Upper lobe of right lung (tissue), 1 donor: ENCODE measurements around the gene NFAM1. TPM values are rescaled to one million over a fixed set of nuclear protein-coding genes. Genes with fewer than 3 reads are reported as not detected.

ENCODE experiments used
- ATAC-seq: fragments of 200-7000 bp; cut with Tn5 transposase; one replicate; pipeline ENCODE4 v1.9.1; 2020; ENCODE audit warnings: mild to moderate bottlenecking, moderate library complexity
- DNase-seq: peaks from one replicate; pipeline ENCODE4 v3.0.0-alpha.2; 2020
- H3K27ac ChIP-seq: fragments of 200-600 bp; one replicate; pipeline ENCODE4 v1.8.0; 2022
- H3K27me3 ChIP-seq: fragments of 200-600 bp; one replicate; pipeline ENCODE4 v1.8.0; 2022; ENCODE audit warnings: mild to moderate bottlenecking
- H3K36me3 ChIP-seq: fragments of 200-600 bp; one replicate; pipeline ENCODE4 v1.8.0; 2022
- H3K4me1 ChIP-seq: fragments of 200-600 bp; one replicate; pipeline ENCODE4 v1.8.0; 2022
- H3K4me3 ChIP-seq: fragments of 200-600 bp; one replicate; pipeline ENCODE4 v1.8.0; 2022; ENCODE audit warnings: mild to moderate bottlenecking
- H3K9me3 ChIP-seq: fragments of 200-600 bp; one replicate; pipeline ENCODE4 v1.8.0; 2022
- intact Hi-C: fragments of 100-400 bp; cut with DNase I; formaldehyde crosslinking; loops from one replicate; pipeline ENCODE4 v1.11.0; 2022
- total RNA-seq: library from RNA; stranded (reverse); fragmentation: NEBNext Ultra II Directional; extraction: Animal tissue kit (Norgen Biotek cat#: 25700); gene quantifications from one replicate; pipeline ENCODE4 v1.2.1, GENCODE V29; 2021
- TF ChIP-seq, protein P1 (sequence below): fragments of 200-600 bp; IDR thresholded peaks from one replicate; pipeline ENCODE4 v1.8.0; 2022; ENCODE audit warnings: antibody characterized with exemption
- donor health status: DM: no; HTN: yes; CAD: no; lungs with severe emphysema.

Gene NFAM1
- total RNA-seq, 1 donor from 2014 or later, result 12.6 TPM

- no peak for ATAC-seq
- DNase-seq, result no peak
- H3K36me3 ChIP-seq, result no peaks in the 10 kb centered on the region
- no peaks in the 10 kb centered on the region for H3K9me3 ChIP-seq
- TF ChIP-seq, protein P1, sequence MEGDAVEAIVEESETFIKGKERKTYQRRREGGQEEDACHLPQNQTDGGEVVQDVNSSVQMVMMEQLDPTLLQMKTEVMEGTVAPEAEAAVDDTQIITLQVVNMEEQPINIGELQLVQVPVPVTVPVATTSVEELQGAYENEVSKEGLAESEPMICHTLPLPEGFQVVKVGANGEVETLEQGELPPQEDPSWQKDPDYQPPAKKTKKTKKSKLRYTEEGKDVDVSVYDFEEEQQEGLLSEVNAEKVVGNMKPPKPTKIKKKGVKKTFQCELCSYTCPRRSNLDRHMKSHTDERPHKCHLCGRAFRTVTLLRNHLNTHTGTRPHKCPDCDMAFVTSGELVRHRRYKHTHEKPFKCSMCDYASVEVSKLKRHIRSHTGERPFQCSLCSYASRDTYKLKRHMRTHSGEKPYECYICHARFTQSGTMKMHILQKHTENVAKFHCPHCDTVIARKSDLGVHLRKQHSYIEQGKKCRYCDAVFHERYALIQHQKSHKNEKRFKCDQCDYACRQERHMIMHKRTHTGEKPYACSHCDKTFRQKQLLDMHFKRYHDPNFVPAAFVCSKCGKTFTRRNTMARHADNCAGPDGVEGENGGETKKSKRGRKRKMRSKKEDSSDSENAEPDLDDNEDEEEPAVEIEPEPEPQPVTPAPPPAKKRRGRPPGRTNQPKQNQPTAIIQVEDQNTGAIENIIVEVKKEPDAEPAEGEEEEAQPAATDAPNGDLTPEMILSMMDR, result no peak
- intact Hi-C loops, result no loop called here
- H3K4me1 ChIP-seq, result peaks cover 8% of the 10 kb centered on the region
- no peaks in the 10 kb centered on the region for H3K27me3 ChIP-seq
- H3K27ac ChIP-seq, result no peak overlapping the region
- H3K4me3 ChIP-seq, result no peak overlapping the region
These were observed 30.5 kb downstream of the NFAM1 start for GRCh38 chr22:42401535-42402334.

GRCh38 chr22:42400811-42401534 is 31.2 kb downstream of the NFAM1 start:
- no peaks in the 10 kb centered on the region for H3K9me3 ChIP-seq
- no peaks in the 10 kb centered on the region for H3K36me3 ChIP-seq
- H3K27ac ChIP-seq, result no peak overlapping the region
- H3K4me3 ChIP-seq, result no peak overlapping the region
- TF ChIP-seq, protein P1, result no peak
- DNase-seq, result no peak
- intact Hi-C loops, result no loop called here
- H3K27me3 ChIP-seq, result no peaks in the 10 kb centered on the region
- peaks cover 8% of the 10 kb centered on the region for H3K4me1 ChIP-seq
- ATAC-seq, result no peak

DNA sequence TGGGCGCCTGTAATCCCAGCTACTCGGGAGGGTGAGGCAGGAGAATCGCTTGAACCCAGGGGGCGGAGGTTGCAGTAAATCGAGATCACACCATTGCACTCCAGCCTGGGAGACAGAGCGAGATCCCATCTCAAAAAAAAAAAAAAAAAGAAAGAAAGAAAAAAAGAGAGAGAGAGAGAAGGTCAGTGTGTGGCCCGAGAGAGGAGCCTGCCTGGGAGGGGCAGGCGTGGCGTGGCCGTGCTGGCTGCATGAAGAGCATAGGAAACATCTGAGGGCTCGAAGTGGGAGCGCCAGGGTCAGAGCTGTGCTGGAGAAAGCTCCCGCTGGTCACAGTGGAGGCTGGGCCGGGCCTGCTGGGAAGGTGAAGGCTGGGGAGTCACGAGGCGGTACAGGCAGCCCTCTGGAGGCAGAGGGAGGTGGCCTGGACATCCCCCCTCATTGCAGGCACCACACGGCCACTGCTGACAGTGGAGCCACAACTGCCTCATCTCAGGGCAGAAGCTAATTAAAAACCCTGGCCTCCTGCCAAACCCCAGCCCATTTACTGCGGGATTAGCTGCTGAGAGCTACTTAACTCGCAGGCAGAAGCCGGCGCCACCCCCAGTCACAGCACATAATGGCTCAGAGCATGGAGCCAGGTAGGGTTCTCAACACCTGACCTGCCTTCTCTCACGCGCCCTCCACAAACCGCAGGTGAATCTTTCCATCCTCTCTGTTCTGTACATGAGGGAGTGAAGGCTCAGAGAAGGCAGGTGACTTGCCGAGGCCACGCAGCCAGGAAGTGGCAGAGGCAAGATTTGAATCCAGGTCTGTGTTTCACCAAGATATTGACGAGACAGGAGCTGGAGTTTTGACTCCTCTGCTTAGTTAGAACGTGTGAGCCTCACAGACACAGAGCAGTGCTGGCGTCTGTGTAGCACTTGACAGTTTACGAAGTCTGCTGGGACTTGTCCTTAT is 32.6 kb downstream of the NFAM1 start:
- ATAC-seq, result peak; percentile 34
- intact Hi-C loops, result no loop called here
- DNase-seq, result peak; percentile 71
- Histone ChIP-seq H3K4me1 (peaks cover 8% of the 10 kb centered on the region), H3K27ac (no peak overlapping the region), H3K4me3 (no peak overlapping the region), H3K9me3 (no peaks in the 10 kb centered on the region), H3K36me3 (no peaks in the 10 kb centered on the region), H3K27me3 (no peaks in the 10 kb centered on the region)
- TF ChIP-seq, protein P1, result no peak

GRCh38 chr22:42397332-42398249 is 34.6 kb downstream of the NFAM1 start:
- intact Hi-C loops, result no loop called here
- Histone ChIP-seq H3K36me3 (no peaks in the 10 kb centered on the region), H3K27me3 (no peaks in the 10 kb centered on the region), H3K4me3 (no peak overlapping the region), H3K4me1 (peaks cover 8% of the 10 kb centered on the region), H3K27ac (peak overlapping the region; percentile 36), H3K9me3 (no peaks in the 10 kb centered on the region)
- DNase-seq (no peak), ATAC-seq (peak; percentile 81)
- TF ChIP-seq, protein P1, result no peak
